Hepatocyte (in vitro differentiated cells): Measurements from ENCODE around the gene PLBD2. TPM values are rescaled to one million over a fixed set of nuclear protein-coding genes. Genes with fewer than 3 reads are reported as not detected.

ENCODE experiments used
- DNase-seq: peaks from one replicate; pipeline ENCODE4 v3.0.0-alpha.2; 2016; ENCODE audit warnings: low spot score
- H2AFZ ChIP-seq: fragments of 200-600 bp; sonication (generic); 2 replicates; pipeline ENCODE4 v1.6.0; 2016; ENCODE audit warnings: antibody characterized with exemption, mild to moderate bottlenecking
- H3K27ac ChIP-seq: fragments of 200-600 bp; sonication (generic); 2 replicates; pipeline ENCODE4 v1.5.1; 2016; ENCODE audit warnings: mild to moderate bottlenecking
- H3K27me3 ChIP-seq: fragments of 200-600 bp; sonication (generic); 2 replicates; pipeline ENCODE4 v1.6.1; 2016
- H3K36me3 ChIP-seq: fragments of 200-600 bp; sonication (generic); replicated peaks from 2 replicates; pipeline ENCODE4 v1.5.1; 2016; ENCODE audit warnings: low read depth; ENCODE audit not compliant: insufficient read depth
- H3K4me1 ChIP-seq: fragments of 200-600 bp; sonication (generic); 2 replicates; pipeline ENCODE4 v1.5.1; 2016; ENCODE audit warnings: mild to moderate bottlenecking, moderate library complexity; ENCODE audit not compliant: insufficient read depth
- H3K4me2 ChIP-seq: fragments of 200-600 bp; sonication (generic); 2 replicates; pipeline ENCODE4 v1.6.0; 2016
- H3K4me3 ChIP-seq: fragments of 200-600 bp; sonication (generic); 2 replicates; pipeline ENCODE4 v1.5.1; 2016; ENCODE audit warnings: mild to moderate bottlenecking
- H3K79me2 ChIP-seq: fragments of 200-600 bp; sonication (generic); 2 replicates; pipeline ENCODE4 v1.6.0; 2017; ENCODE audit warnings: mild to moderate bottlenecking
- H3K9me2 ChIP-seq: fragments of 200-600 bp; sonication (generic); replicated peaks from 2 replicates; pipeline ENCODE4 v1.6.0; 2017; ENCODE audit warnings: mild to moderate bottlenecking; ENCODE audit not compliant: insufficient read depth
- H3K9me3 ChIP-seq: fragments of 200-600 bp; sonication (generic); 2 replicates; pipeline ENCODE4 v1.5.1; 2016; ENCODE audit warnings: low read depth, mild to moderate bottlenecking
- H4K20me1 ChIP-seq: fragments of 200-600 bp; sonication (generic); 2 replicates; pipeline ENCODE4 v1.6.0; 2016; ENCODE audit warnings: mild to moderate bottlenecking; ENCODE audit not compliant: insufficient read depth, poor library complexity, severe bottlenecking
- CTCF ChIP-seq: fragments of 200-600 bp; sonication (generic); IDR thresholded peaks from 2 replicates; pipeline ENCODE4 v1.5.1; 2016; ENCODE audit warnings: antibody characterized with exemption, mild to moderate bottlenecking; ENCODE audit not compliant: poor library complexity
- EZH2 ChIP-seq: fragments of 200-600 bp; sonication (generic); IDR thresholded peaks from 2 replicates; pipeline ENCODE4 v1.6.1; 2016; ENCODE audit warnings: antibody characterized with exemption, mild to moderate bottlenecking, borderline replicate concordance
- EZH2phosphoT487 ChIP-seq: fragments of 200-600 bp; sonication (generic); IDR thresholded peaks from one replicate; pipeline ENCODE4 v1.6.1; 2018; ENCODE audit warnings: antibody characterized with exemption, mild to moderate bottlenecking, low read depth, moderate library complexity; ENCODE audit not compliant: unreplicated experiment, severe bottlenecking
- WGBS: methylation state at CpG from one replicate; pipeline ENCODE4 v1.1.6; 2016; ENCODE audit warnings: low lambda C conversion rate; ENCODE audit errors: missing lambda C conversion rate; 5-methylcytosine and 5-hydroxymethylcytosine counted together
- polyA plus RNA-seq: library from polyadenylated mRNA; unstranded; fragments of >200 nt; fragmentation: Nextera tagmentation; extraction: Ambion mirVana; gene quantifications from 2 replicates; pipeline ENCODE4 v1.2.1, GENCODE V29; 2016
- total RNA-seq: library from RNA; depleted of rRNA; stranded (reverse); fragments of >200 nt; gene quantifications from 2 replicates; pipeline ENCODE4 v1.2.3, GENCODE V29; 2014

Gene PLBD2
- total and polyA plus RNA-seq, 2 experiments from 2014 or later, result 32.5 to 47.6 TPM

GRCh38 chr12:113378291-113378690 lies 19.9 kb downstream of the PLBD2 start:
- Histone ChIP-seq H3K4me3 (no peak overlapping the region), H3K27me3 (no peaks in the 10 kb centered on the region), H3K9me3 (no peaks in the 10 kb centered on the region), H3K36me3 (no peaks in the 10 kb centered on the region), H4K20me1 (no peaks in the 10 kb centered on the region), H3K9me2 (no peaks in the 10 kb centered on the region), H3K4me1 (no peaks in the 10 kb centered on the region), H3K27ac (no peak overlapping the region), H3K4me2 (no peak overlapping the region), H2AFZ (no peak overlapping the region), H3K79me2 (no peaks in the 10 kb centered on the region)
- WGBS, result 98% methylated on average over 3 of the region's 3 CpGs
- no peak for DNase-seq
- TF ChIP-seq CTCF (no peak), EZH2 (no peak), EZH2phosphoT487 (no peak)

GRCh38 chr12:113381220-113381619 lies 22.8 kb downstream of the PLBD2 start:
- no peaks in the 10 kb centered on the region for H3K4me1 ChIP-seq
- no peak for DNase-seq
- no peaks in the 10 kb centered on the region for H3K9me3 ChIP-seq
- H3K27me3 ChIP-seq, result no peaks in the 10 kb centered on the region
- H3K4me2 ChIP-seq, result no peak overlapping the region
- H3K79me2 ChIP-seq, result no peaks in the 10 kb centered on the region
- no peak overlapping the region for H3K27ac ChIP-seq
- WGBS, result 76% methylated on average over 8 of the region's 11 CpGs
- no peaks in the 10 kb centered on the region for H3K9me2 ChIP-seq
- no peak overlapping the region for H2AFZ ChIP-seq
- no peaks in the 10 kb centered on the region for H3K36me3 ChIP-seq
- TF ChIP-seq CTCF (no peak), EZH2phosphoT487 (no peak), EZH2 (no peak)
- no peak overlapping the region for H3K4me3 ChIP-seq
- no peaks in the 10 kb centered on the region for H4K20me1 ChIP-seq

- H3K9me3 ChIP-seq, result no peaks in the 10 kb centered on the region
- H3K4me2 ChIP-seq, result no peak overlapping the region
- no peak for DNase-seq
- H3K9me2 ChIP-seq, result no peaks in the 10 kb centered on the region
- H4K20me1 ChIP-seq, result no peaks in the 10 kb centered on the region
- H3K4me1 ChIP-seq, result no peaks in the 10 kb centered on the region
- H3K79me2 ChIP-seq, result no peaks in the 10 kb centered on the region
- 96% methylated on average over 4 of the region's 4 CpGs for WGBS
- H3K27ac ChIP-seq, result no peak overlapping the region
- TF ChIP-seq EZH2, result no peak
- no peak for TF ChIP-seq CTCF
- TF ChIP-seq EZH2phosphoT487, result no peak
- no peaks in the 10 kb centered on the region for H3K36me3 ChIP-seq
- no peak overlapping the region for H2AFZ ChIP-seq
- H3K4me3 ChIP-seq, result no peak overlapping the region
- H3K27me3 ChIP-seq, result no peaks in the 10 kb centered on the region
These were observed 23.8 kb downstream of the PLBD2 start for GRCh38 chr12:113382206-113382605.

GRCh38 chr12:113384778-113385177 lies 26.4 kb downstream of the PLBD2 start:
- Histone ChIP-seq H3K4me3 (no peak overlapping the region), H3K27me3 (no peaks in the 10 kb centered on the region), H4K20me1 (no peaks in the 10 kb centered on the region), H3K27ac (no peak overlapping the region), H3K36me3 (no peaks in the 10 kb centered on the region), H3K9me3 (no peaks in the 10 kb centered on the region), H2AFZ (no peak overlapping the region), H3K79me2 (no peaks in the 10 kb centered on the region), H3K9me2 (no peaks in the 10 kb centered on the region), H3K4me1 (no peaks in the 10 kb centered on the region), H3K4me2 (no peak overlapping the region)
- DNase-seq, result no peak
- 94% methylated on average over 13 of the region's 14 CpGs for WGBS
- no peak for TF ChIP-seq CTCF
- TF ChIP-seq EZH2phosphoT487, result no peak
- no peak for TF ChIP-seq EZH2
